Suppressor macrophage treated with lipopolysaccharide for 1 hour (primary cell): ENCODE results near the gene GBX2.
"Not testable (repeated sequence)": the region's sequence is repeated elsewhere in the genome, so short reads cannot be mapped to it uniquely, and the experiment has no call there.

Source experiments
- DNase-seq, 3 donors: peaks; one replicate each; pipeline ENCODE4 v3.0.0-alpha.2; 2020 to 2022

The GBX2 gene

DNA sequence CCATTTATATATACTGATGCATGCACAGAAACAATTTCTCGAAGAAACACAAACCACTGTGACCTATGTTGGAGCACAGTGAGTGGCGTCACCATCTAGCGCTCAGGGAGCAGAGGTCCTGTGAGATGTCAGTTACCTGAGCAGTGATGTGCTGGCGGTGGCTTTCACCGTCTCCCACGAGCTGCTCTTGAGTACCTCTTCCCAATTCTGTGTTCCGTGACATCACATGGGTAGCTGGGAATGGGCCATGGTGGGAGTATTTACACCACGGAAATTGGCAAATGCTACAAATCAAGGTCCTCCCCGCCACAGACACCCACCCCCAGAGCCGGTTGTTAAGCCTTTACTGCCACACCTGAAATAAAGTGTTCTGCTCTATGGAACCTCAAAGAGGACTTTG, 24.4 kb downstream of the GBX2 start:
- no peak for DNase-seq

DNA sequence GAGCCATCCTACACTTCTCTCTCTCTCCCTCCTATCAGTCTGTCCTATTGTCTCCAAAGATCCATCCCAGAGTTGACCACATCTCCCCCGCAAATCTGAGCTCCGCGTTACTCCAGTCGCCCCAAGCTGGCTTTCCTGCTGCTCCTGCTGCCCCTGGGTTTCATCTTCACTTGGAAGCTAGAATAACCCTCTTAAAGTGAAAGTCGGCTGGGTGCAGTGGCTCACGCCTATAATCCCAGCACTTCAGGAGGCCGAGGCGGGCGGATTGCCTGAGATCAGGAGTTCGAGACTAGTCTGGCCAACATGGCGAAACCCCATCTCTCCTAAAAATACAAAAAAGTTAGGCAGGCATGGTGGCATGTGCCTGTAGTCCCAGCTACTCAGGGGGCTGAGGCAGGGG, 26.6 kb downstream of the GBX2 start:
- DNase-seq = not testable (repeated sequence)

DNA sequence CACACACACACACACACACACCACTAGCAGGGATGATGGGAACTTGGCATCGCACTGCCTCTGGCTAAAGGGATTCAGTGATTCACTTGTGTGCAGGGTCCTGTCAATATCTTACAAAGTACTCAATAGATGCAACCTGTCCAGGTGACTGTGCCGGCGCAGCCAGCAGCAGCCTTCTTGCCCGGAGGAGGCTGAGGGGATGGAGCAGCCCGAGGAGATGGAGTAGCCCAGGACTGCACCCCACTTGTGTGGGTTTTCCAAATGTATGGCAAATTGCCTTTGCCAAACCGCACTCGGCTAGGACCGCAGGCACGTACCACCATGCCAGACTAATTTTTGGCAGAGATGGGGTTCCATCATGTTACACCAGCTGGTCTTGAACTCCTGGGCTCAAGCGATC, 31.1 kb downstream of the GBX2 start:
- DNase-seq = no peak

DNA sequence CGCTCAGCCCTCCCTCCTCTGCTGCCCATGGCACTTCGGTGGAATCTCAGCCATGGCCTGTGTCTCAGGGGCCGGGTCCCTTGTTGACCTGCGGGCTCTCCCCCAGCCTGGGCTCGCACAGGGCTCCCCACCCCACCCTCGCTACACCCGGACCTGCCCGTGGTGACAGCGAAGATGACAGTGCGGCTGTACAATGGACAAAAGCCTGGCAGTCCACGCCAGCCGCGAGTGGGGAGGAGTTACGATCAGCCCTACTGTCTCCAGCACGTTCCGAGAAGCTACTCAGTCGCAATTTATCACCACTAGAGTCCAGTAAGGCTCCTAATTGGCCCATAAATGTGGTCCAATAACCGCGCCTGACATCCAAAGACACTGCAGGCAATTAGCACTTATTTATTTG, 31.6 kb downstream of the GBX2 start:
- DNase-seq = no peak

DNA sequence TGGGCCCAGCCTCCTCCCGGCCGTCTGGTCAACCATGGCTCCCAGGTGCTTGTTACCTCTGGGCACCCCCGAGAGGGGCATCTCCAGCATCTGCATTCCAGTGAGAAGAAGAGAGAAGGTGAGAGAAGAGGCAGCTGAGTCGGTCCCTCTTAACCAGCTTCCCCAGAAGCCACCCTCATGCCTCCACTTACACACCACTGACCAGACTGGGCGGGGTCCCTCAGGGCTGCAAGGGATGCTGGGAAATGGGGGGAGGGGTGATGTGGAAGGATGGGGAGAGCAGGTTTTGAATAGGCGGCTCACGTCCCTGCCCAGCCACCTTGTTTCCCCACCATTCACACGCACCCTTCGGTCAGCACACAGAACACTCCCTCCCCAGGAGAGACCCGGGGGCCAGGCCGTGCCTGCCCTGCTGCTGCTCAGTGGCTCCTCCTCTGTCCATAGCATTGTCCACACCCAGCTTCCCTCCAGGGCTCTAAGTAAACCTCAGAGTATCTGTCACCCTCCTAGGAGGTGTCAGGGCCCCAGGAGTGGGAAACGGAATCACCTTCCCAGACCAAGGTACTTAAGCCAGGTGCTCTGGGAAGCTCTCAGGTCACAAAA, 34.7 kb downstream of the GBX2 start:
- DNase-seq = no peak

DNA sequence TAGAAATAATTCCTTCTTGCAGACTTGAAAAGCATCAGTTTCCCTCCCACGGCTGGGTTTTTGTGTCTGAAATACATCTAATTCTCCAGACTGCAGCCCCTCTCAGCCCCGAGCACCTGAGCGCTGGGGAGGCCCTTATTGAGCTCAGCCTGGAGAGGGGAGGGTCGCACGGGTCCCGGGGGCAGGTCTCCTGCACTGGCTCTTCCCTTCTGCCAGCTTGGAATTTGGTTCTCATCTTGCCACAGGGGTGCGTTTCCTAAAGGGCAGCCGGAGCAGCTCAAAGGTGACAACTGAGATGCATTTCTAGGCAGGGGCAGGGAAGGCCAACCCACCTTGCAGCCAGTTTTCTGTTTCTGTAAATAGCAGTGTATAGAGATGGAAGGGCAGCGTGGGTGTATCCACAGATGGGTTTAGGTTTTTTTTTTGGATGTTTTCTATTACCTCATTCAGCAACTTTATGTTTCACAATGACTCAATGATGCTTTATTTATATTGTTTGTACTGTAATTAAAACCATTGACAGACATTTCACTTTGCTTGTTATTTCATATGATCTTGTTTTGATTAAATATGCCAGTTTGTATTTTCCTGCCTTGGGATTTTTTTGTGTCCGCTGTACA, 37.0 kb downstream of the GBX2 start:
- DNase-seq = no peak

DNA sequence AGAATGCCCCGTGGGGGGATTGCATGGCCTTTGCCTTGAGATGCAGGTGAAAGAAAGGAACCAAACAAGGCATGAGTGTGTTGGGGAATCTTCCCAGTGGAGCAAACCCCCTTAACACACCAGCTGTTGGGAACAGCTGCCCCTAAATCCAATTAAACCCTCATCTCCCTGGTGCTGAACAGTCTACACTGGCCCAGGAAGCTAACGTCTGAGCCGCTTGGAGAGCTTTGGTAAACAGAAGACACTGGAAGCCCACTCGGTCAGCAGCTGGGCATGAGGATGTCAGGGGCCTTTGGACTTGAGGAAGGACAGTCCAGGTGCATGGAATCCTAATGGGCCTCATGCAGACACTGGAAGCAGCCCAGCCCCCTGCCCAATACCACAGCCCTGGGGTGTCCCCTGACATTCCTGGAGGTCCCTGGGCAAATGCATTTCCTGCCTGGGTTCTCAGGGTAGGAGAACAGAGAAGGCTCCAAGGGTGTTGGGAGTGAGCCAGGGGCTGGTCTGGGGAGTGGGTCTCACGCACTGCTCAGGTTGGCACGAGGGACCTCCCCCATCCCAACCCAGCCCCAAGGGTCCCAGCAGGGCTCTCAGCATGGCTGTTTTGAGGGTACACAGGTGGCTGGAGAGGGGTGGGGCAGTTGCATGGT, 37.7 kb downstream of the GBX2 start:
- no peak for DNase-seq

DNA sequence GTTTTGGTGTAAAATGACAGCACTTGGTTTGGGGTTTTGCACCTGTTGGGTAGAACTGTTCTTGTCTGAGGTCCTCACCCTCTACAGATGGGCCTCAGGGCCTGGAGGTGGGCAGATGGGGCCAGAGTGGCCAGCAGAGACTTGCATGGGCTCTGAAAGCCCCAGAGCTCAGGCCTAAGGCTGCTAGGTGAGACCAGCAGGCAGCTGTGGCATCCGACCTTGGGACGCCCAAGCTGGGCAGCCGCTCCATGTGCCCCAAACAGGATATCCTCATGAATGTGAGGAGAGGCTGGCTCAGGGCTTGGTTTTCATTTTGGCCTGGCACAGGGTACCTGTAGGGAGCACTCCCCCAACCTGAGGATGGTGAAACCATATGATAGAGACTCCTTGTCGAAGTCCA, 38.3 kb downstream of the GBX2 start:
- no peak for DNase-seq

DNA sequence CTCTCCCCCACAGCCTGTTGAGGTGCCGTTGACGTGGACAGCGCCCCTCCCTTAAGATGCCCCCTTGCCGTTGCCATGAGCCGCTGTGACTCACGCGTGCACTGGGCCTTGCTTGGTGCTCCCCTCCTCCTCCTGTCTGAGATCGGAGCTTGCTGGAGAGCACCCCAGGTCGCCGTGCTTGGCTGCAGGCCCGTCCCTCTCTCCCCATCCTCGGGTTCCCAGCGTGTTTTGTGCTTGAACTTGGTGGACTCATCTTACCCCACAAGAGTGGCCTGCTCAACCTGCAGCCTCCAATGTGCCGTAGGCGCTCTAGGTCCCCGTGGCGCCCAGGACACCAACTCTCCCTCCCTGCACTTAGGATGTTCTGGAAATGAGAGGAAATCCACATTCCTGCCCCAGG, 39.9 kb downstream of the GBX2 start:
- DNase-seq = no peak

DNA sequence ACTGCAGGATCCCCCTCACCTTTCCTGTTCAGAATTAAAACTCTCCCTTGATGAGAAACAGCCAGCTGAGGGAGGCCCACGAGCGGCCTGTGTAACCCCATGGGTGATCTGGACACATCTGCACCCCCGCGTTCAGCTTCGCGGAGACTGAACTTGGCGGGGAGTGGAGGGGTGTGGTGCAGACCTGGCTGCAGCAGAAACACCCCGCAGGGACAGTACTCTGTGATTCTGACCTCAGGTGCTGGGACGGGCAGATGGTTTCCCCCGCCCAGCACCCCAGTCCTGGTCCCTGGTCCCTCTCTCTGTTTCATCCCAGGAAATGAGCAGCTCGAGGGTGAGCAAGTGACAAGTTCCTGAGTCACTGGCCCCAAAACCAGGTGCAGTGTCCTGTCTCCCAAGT, 41.2 kb downstream of the GBX2 start:
- no peak for DNase-seq

DNA sequence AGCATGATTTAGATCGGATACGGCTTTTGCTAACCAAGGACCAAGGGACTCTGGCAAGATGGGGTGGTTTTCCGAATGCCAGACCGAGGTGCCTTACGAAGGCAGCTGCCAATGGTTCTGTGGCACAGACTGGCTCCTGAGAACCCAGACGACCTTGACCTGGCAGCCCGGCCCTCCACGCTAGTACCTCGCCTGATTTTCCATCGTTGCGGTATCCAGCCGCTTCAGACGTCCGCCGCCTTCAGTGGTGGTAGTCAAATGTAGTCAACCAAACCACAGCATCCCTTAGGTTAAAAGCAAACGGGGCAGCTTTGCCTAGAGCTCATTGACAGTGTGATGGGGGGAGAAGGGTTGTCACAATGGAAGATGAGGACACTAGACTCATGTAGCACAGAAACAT, 42.6 kb downstream of the GBX2 start:
- DNase-seq = no peak

DNA sequence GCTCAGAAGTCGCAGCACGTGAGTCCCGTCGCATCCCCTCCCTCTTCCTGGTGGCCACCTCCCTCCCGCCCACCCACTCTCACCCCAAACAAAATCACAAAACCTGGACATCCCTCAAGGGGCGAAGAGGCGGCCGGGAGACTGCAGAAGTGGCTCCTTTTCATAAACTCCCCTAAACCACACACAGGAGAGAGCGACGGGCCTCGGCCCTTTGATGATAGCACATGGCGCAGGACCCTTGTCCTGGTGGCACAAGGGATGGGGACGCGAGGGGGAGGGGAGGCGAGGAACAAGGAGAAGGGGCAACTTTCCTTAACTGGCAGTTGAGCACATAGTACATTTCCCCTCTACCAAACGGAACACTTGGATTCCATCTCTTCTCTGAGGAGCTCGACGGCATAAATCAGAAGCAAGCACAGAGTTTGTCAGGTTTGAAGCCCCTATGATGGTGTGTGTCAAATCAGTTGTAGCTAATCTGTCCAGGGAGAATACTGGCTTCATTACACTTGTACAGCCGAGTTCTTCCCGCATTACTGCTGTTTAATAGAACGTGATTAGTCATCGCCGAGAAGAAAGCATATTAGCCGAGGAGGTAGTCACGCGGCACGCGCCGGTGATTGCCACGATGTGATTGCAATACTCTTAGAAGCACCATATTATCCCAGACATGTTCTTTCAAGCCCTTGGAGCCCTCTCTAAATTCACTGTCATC, 43.8 kb downstream of the GBX2 start:
- no peak for DNase-seq

DNA sequence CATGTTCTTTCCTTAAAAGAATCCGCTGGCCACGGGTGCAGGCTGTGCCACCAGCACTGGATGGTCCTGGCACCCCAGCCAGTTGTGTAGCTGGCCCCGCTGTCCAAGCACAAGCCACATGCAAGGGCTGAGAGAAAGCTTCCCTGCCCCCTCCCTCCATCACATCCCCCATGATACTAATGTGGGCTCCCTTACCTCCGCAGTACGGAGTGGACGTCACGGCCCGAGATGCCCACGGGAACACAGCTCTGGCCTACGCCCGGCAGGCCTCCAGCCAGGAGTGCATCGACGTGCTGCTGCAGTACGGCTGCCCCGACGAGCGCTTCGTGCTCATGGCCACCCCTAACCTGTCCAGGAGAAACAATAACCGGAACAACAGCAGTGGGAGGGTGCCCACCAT, 44.5 kb downstream of the GBX2 start:
- DNase-seq = no peak

DNA sequence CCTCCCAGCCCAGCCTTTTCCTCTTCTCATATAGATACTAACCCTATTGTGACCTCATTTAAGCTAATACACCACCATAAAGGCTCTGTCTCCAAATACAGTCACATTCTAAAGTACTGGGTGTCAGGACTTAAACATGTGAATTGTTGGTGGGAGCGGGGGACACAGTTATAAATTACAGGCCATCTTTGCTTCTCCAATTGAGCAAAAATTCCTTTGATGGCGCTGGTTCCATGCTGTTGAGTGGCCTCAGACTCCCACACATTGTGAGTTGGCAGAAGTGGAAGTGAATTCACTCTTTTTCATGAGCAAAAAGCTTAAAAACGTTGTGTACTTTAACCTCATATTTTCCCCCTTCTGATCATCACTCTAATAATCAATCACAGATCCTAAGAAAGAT, 46.0 kb downstream of the GBX2 start:
- no peak for DNase-seq

DNA sequence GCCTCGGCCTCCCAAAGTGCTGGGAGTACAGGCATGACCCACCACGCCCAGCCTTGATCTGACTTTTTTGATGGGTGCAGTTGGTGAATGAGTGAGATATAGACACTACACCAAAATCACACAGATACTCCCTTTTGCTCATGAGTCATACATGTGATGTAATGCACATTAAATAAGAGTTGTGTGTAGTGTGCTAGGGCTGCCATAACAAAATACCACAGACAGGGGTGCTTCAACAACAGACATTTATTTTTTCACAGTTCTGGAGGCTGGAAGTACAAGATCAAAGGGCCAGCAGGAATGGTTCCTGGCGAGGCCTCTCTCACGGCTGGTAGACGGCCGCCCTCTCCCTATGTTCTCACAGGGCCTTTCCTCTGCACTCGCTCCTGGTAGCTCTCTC, 46.6 kb downstream of the GBX2 start:
- DNase-seq = no peak

DNA sequence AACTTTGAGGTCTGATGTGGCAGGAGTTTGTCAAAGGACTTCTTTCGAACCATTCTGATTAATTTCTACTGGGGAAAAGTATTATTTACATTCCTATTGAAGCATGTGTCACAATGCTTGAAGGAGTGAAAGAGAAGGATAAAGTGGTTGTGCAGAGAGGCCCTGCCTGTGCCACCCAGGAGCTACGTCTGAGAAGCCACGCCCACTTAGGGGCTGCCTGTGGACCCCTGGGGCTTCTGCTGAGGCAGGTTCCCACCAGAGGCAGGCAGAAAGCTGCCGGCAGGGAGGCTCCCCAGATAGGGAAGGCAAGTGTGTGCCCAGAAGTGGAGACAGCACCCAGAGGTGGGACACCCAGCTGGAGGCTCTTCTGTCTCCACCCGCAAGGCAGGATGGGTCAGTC, 47.4 kb downstream of the GBX2 start:
- DNase-seq = no peak

DNA sequence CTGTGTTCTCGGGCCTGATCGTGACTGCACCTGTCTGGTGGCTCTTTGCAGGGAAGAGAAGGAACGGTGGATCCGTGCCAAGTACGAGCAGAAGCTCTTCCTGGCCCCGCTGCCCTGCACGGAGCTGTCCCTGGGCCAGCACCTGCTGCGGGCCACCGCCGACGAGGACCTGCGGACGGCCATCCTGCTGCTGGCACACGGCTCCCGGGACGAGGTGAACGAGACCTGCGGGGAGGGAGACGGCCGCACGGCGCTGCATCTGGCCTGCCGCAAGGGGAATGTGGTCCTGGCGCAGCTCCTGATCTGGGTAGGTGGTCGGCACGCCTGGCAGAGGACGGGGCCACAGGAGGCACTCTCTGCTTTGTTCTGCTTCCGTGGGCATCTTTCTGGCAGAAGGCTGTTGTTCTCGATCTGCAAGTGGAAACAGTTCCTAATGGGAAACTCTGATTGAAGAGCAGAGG, 48.0 kb downstream of the GBX2 start:
- DNase-seq = no peak

DNA sequence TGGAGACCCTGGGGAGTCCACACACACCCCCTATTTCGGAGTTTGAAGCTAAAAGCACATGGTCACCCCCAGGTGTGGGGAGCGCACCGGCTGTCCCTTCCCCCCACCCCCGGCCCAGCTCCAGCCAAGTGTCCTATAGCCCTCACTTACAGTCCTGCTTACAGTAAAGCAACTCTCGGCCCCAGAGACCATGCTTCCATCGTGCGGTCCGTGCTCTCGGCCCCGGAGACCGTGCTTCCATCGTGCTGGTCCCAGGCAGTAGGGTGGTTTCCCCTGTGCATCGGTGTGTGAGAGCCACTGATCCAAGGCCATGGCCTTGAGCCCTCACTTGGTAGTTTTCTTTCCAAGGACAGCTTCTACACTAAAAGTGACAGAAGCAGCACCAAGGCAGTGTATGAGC, 48.7 kb downstream of the GBX2 start:
- no peak for DNase-seq

DNA sequence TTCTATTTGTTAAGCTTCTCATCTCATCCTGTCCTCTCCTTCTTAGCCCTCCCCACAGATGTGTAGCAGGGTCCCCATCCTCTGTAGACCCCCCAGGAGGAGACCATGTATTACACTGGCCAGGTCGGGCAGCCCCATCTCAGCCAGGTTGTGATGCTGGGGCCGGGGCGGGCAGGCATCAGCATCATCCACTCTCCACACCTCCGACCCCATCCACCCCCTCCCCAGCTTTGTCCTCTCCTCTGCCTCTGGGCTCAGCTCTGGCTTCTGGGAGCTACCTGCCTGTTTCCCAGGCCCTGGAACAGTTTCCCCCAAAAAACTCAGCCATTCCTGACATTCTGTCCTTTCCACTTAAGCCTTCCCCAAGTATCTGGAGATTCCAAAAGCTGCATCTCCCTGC, 49.2 kb downstream of the GBX2 start:
- no peak for DNase-seq

DNA sequence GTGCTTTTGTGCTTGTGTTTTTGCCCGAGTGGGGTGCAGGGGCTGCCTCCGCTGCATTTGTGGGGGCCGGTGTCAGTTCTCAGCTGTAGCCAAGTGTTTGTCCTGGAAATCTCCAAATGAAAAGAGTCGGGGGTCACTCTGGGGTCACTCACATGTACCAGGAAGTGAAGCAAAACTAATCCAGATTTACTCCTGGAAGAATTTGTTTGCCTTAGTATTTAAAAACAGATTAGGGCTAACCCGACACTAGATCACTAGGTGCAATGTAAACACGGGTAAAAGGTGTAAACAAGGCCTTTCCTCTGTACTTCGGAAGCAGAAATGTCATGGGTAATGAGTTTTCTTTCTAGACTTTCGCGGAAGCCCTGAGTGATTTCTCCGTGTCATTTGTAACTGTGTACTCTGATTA, 50.3 kb downstream of the GBX2 start:
- DNase-seq = no peak

DNA sequence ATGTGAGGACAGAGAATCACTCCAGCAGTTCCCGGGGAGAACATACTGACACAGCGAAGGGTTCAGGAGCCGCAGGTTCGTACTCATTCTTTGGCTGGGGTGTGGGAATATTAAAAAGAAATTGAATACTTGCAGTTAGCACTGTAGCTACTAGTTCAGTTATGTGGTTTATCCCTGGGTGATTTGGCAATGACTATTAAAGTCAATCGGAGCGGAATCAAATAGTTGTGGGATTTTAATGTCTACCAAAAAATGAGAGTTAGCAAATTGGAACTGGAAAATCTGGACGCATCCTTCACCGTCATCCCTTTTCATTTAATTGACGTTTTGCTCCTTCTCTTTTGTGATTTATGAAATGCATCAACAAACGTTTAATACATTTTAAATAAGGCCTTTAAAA, 50.8 kb downstream of the GBX2 start:
- no peak for DNase-seq
